ENCODE data around the gene GREB1L. TPM values are rescaled to one million over a fixed set of nuclear protein-coding genes. Genes with fewer than 3 reads are reported as not detected.
A peak's percentile ranks its signal among the peaks of the same experiment; 100 is the strongest.

Gene GREB1L
- total and polyA plus RNA-seq, 2 donors (not counting 1 experiment from before 2014, with no cell fraction given): 0.33 to 0.41 TPM

- no peak overlapping the region for H3K4me2 ChIP-seq (ENCODE audit: extremely low read depth, insufficient read depth, low read length)
- H3K9me3 ChIP-seq (ENCODE audit: control insufficient read depth, insufficient read depth, low read depth, low read length): no peaks in the 10 kb centered on the region
- no peak overlapping the region for H3K9ac ChIP-seq (ENCODE audit: insufficient read depth, low read length)
- no peaks in the 10 kb centered on the region for H3K79me2 ChIP-seq (ENCODE audit: control insufficient read depth, insufficient read depth, low read length)
- no peak overlapping the region for H2AFZ ChIP-seq (ENCODE audit: low read length)
- H4K20me1 ChIP-seq (ENCODE audit: control insufficient read depth, extremely low read depth, insufficient read depth, low read length): no peaks in the 10 kb centered on the region
- DNase-seq (ENCODE audit: low read depth in 2 of 2): no peak
- H3K27me3 ChIP-seq (ENCODE audit: control insufficient read depth, insufficient read depth, low read length): peaks cover 2% of the 10 kb centered on the region
- TF ChIP-seq, protein P1, sequence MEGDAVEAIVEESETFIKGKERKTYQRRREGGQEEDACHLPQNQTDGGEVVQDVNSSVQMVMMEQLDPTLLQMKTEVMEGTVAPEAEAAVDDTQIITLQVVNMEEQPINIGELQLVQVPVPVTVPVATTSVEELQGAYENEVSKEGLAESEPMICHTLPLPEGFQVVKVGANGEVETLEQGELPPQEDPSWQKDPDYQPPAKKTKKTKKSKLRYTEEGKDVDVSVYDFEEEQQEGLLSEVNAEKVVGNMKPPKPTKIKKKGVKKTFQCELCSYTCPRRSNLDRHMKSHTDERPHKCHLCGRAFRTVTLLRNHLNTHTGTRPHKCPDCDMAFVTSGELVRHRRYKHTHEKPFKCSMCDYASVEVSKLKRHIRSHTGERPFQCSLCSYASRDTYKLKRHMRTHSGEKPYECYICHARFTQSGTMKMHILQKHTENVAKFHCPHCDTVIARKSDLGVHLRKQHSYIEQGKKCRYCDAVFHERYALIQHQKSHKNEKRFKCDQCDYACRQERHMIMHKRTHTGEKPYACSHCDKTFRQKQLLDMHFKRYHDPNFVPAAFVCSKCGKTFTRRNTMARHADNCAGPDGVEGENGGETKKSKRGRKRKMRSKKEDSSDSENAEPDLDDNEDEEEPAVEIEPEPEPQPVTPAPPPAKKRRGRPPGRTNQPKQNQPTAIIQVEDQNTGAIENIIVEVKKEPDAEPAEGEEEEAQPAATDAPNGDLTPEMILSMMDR (conservative IDR thresholded peaks at IDR 0.05 in 1 of 2, IDR thresholded peaks at IDR 0.05 in 1 of 2; ENCODE audit: low read depth in 1 of 2, low read length in 2 of 2): no peak
- no peak for TF ChIP-seq EZH2 (IDR thresholded peaks at IDR 0.05; ENCODE audit: low read length, missing control alignments)
- no peaks in the 10 kb centered on the region for H3K36me3 ChIP-seq (ENCODE audit: control insufficient read depth, insufficient read depth, low read length)
- H3K4me1 ChIP-seq (ENCODE audit: control insufficient read depth, extremely low read depth, insufficient read depth, low read length): no peaks in the 10 kb centered on the region
- H3K27ac ChIP-seq (ENCODE audit: insufficient read depth, low read length): no peak overlapping the region
- H3K4me3 ChIP-seq (replicated peaks in 1 of 4; ENCODE audit: control extremely low read depth in 1 of 4, insufficient read depth in 1 of 4, low read depth in 3 of 4, low read length in 4 of 4): no peak overlapping the region
Measured at GRCh38 chr18:21449367-21450290, 207.6 kb downstream of the GREB1L start.

GRCh38 chr18:21450503-21450902, 208.5 kb downstream of the GREB1L start:
- Histone ChIP-seq H3K79me2 (ENCODE audit: control insufficient read depth, insufficient read depth, low read length) (no peaks in the 10 kb centered on the region), H3K27ac (ENCODE audit: insufficient read depth, low read length) (no peak overlapping the region), H3K4me2 (ENCODE audit: extremely low read depth, insufficient read depth, low read length) (no peak overlapping the region), H3K36me3 (ENCODE audit: control insufficient read depth, insufficient read depth, low read length) (no peaks in the 10 kb centered on the region), H3K9ac (ENCODE audit: insufficient read depth, low read length) (no peak overlapping the region), H3K27me3 (ENCODE audit: control insufficient read depth, insufficient read depth, low read length) (peaks cover 2% of the 10 kb centered on the region), H3K4me3 (replicated peaks in 1 of 4; ENCODE audit: control extremely low read depth in 1 of 4, insufficient read depth in 1 of 4, low read depth in 3 of 4, low read length in 4 of 4) (no peak overlapping the region), H4K20me1 (ENCODE audit: control insufficient read depth, extremely low read depth, insufficient read depth, low read length) (no peaks in the 10 kb centered on the region), H3K4me1 (ENCODE audit: control insufficient read depth, extremely low read depth, insufficient read depth, low read length) (no peaks in the 10 kb centered on the region), H3K9me3 (ENCODE audit: control insufficient read depth, insufficient read depth, low read depth, low read length) (no peaks in the 10 kb centered on the region), H2AFZ (ENCODE audit: low read length) (no peak overlapping the region)
- TF ChIP-seq, protein P1 (conservative IDR thresholded peaks at IDR 0.05 in 1 of 2, IDR thresholded peaks at IDR 0.05 in 1 of 2; ENCODE audit: low read depth in 1 of 2, low read length in 2 of 2): no peak
- TF ChIP-seq EZH2 (IDR thresholded peaks at IDR 0.05; ENCODE audit: low read length, missing control alignments): no peak
- DNase-seq (ENCODE audit: low read depth in 2 of 2): no peak

DNA sequence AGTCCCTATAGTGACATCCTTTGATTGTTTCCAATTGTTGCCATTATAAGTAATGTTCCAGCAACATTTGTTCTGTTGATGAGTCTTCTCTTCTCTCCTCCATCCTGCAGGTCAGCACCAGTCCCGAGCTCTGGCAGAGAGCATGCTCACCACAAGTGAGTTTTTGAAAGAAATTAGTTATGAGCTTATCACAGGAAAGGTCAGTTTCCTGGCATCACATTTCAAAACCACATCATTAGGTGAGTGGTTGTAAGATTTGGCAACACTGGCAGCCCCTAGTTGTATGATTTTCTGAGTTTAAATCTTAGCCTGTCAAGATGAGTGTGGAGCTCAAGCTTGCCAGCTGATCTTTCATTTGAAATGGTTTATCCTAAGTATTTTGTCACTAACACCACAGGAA, 208.9 kb downstream of the GREB1L start:
- Histone ChIP-seq H3K36me3 (ENCODE audit: control insufficient read depth, insufficient read depth, low read length) (no peaks in the 10 kb centered on the region), H3K27ac (ENCODE audit: insufficient read depth, low read length) (no peak overlapping the region), H2AFZ (ENCODE audit: low read length) (no peak overlapping the region), H4K20me1 (ENCODE audit: control insufficient read depth, extremely low read depth, insufficient read depth, low read length) (no peaks in the 10 kb centered on the region), H3K4me3 (replicated peaks in 1 of 4; ENCODE audit: control extremely low read depth in 1 of 4, insufficient read depth in 1 of 4, low read depth in 3 of 4, low read length in 4 of 4) (no peak overlapping the region), H3K27me3 (ENCODE audit: control insufficient read depth, insufficient read depth, low read length) (peaks cover 2% of the 10 kb centered on the region), H3K4me2 (ENCODE audit: extremely low read depth, insufficient read depth, low read length) (no peak overlapping the region), H3K79me2 (ENCODE audit: control insufficient read depth, insufficient read depth, low read length) (no peaks in the 10 kb centered on the region), H3K9me3 (ENCODE audit: control insufficient read depth, insufficient read depth, low read depth, low read length) (no peaks in the 10 kb centered on the region), H3K9ac (ENCODE audit: insufficient read depth, low read length) (no peak overlapping the region), H3K4me1 (ENCODE audit: control insufficient read depth, extremely low read depth, insufficient read depth, low read length) (no peaks in the 10 kb centered on the region)
- TF ChIP-seq EZH2 (IDR thresholded peaks at IDR 0.05; ENCODE audit: low read length, missing control alignments): no peak
- TF ChIP-seq, protein P1 (conservative IDR thresholded peaks at IDR 0.05 in 1 of 2, IDR thresholded peaks at IDR 0.05 in 1 of 2; ENCODE audit: low read depth in 1 of 2, low read length in 2 of 2): no peak
- DNase-seq (ENCODE audit: low read depth in 2 of 2): peak in 1 of 2 donors; percentile 82

Data from fibroblast of lung (primary cell).